ENCODE results near the gene NAP1L1.

NAP1L1 gene

GRCh38 chr12:76025601-76026575 lies 58.6 kb downstream of the NAP1L1 start:
- peak overlapping the region; percentile 46 for H3K4me2 ChIP-seq (ENCODE audit: low read length)
- no peaks in the 10 kb centered on the region for H3K27me3 ChIP-seq (ENCODE audit: control insufficient read depth, insufficient read depth, low read length)
- peaks cover 39% of the 10 kb centered on the region for H3K36me3 ChIP-seq (ENCODE audit: insufficient read depth, low read length)
- H3K4me3 ChIP-seq (ENCODE audit: low read length) = no peak overlapping the region
- peak overlapping the region; percentile 19 for H3K9ac ChIP-seq (ENCODE audit: low read depth, low read length)
- peaks cover 38% of the 10 kb centered on the region for H3K4me1 ChIP-seq (ENCODE audit: control insufficient read depth, insufficient read depth, low read length)
- no peaks in the 10 kb centered on the region for H3K9me3 ChIP-seq (replicated peaks; ENCODE audit: low read length)

DNA sequence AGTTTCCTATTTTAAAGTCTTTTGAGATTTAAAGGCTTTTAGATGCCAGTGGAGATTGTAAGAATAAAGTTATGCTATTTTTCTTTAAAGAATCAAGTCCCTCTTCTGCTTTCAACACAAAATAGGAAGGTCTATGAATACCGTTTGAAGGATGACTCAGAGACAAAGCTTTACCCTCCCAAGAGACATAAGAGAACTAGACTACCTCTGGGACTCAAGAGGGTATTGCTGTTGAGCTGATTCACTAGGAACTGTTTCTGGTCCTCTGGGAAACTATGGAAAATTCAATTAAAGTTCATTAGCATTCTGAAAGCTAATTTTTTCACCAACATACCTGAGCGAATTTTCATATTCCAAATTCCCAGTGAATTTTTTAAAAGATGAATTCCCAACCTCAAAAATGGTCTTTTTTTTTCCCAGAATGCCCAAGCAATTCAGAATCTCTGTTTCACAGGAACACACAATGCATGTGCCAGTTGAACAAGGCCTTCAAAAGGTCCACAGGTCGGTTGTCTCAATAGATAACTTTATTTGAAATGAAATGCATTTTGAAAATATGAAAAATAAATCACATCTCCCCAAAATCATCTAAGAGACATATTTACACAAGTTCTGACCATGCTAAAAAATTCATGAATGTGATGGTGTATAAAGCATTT lies 59.4 kb downstream of the NAP1L1 start:
- no peak overlapping the region for H3K4me3 ChIP-seq (ENCODE audit: low read length)
- no peaks in the 10 kb centered on the region for H3K27me3 ChIP-seq (ENCODE audit: control insufficient read depth, insufficient read depth, low read length)
- H3K9me3 ChIP-seq (replicated peaks; ENCODE audit: low read length) = no peaks in the 10 kb centered on the region
- peaks cover 44% of the 10 kb centered on the region for H3K4me1 ChIP-seq (ENCODE audit: control insufficient read depth, insufficient read depth, low read length)
- H3K9ac ChIP-seq (ENCODE audit: low read depth, low read length) = peak overlapping the region; percentile 19
- H3K4me2 ChIP-seq (ENCODE audit: low read length) = no peak overlapping the region
- peaks cover 31% of the 10 kb centered on the region for H3K36me3 ChIP-seq (ENCODE audit: insufficient read depth, low read length)

DNA sequence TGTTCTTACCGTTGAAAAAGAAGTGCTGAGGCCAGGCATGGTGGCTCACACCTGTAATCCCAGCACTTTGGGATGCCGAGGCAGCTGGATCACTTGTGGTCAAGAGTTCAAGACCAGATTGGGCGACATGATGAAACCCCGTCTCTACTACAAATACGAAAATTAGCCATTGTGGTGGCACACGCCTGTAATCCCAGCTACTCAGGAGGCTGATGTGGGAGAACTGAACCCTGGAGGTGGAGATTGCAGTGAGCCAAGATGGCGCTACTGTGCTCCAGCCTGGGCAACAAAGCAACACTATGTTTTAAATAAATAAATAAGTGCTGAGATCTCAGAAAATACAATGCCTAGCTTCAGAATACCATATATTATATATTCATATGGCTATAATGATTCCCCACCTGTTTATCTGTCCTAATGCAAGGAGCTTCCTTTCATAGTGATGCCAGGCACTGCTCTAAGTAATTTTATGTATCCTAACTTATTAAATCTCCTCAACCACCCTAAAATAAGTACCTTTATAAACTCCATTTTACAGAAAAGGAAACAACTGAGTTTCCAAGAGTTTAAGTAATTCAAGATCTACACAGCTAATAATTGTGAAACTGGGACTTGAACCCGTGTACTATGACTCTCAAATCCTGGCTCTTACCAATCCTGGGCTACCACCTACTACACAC lies 60.2 kb downstream of the NAP1L1 start:
- peaks cover 23% of the 10 kb centered on the region for H3K36me3 ChIP-seq (ENCODE audit: insufficient read depth, low read length)
- peaks cover 52% of the 10 kb centered on the region for H3K4me1 ChIP-seq (ENCODE audit: control insufficient read depth, insufficient read depth, low read length)
- H3K4me3 ChIP-seq (ENCODE audit: low read length) = no peak overlapping the region
- H3K27me3 ChIP-seq (ENCODE audit: control insufficient read depth, insufficient read depth, low read length) = no peaks in the 10 kb centered on the region
- H3K4me2 ChIP-seq (ENCODE audit: low read length) = no peak overlapping the region
- no peak overlapping the region for H3K9ac ChIP-seq (ENCODE audit: low read depth, low read length)
- no peaks in the 10 kb centered on the region for H3K9me3 ChIP-seq (replicated peaks; ENCODE audit: low read length)

DNA sequence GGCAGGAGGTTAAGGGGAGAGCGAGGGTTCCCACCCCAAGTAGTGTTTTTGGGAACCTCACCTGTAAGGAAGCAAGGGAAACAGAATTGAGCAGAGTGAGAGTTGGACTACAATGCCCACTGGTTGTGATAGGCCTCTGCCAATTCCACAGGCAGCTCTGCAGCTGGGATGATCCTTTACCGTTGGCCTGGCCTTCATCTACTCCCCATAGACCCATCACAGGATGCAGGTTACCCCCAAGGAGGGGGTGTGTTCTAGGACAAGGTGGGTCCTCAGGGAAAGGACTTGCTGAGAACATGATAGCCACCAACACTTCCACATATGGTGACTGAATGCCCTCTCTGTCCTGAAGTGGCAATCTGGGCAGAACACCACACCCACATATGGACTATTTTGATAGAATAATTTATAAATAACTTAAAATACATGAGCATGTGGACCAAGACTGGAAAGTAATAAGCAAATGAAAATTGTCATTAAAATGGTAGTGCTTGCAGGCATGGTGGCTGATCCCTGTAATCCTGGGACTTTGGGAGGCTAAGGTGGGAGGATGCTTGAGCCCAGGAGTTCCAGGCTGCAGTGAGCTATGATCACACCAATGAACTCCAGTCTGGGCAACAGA lies 61.3 kb downstream of the NAP1L1 start:
- no peaks in the 10 kb centered on the region for H3K9me3 ChIP-seq (replicated peaks; ENCODE audit: low read length)

GRCh38 chr12:76022506-76022905 lies 62.0 kb downstream of the NAP1L1 start:
- no peak overlapping the region for H3K4me2 ChIP-seq (ENCODE audit: low read length)
- peaks cover 6% of the 10 kb centered on the region for H3K36me3 ChIP-seq (ENCODE audit: insufficient read depth, low read length)
- H3K27me3 ChIP-seq (ENCODE audit: control insufficient read depth, insufficient read depth, low read length) = no peaks in the 10 kb centered on the region
- no peaks in the 10 kb centered on the region for H3K9me3 ChIP-seq (replicated peaks; ENCODE audit: low read length)
- no peak overlapping the region for H3K4me3 ChIP-seq (ENCODE audit: low read length)
- H3K9ac ChIP-seq (ENCODE audit: low read depth, low read length) = no peak overlapping the region
- peaks cover 63% of the 10 kb centered on the region for H3K4me1 ChIP-seq (ENCODE audit: control insufficient read depth, insufficient read depth, low read length)

More for the DNA sequence above, 61.3 kb downstream of the NAP1L1 start:
- H3K9ac ChIP-seq (ENCODE audit: low read depth, low read length) = no peak overlapping the region
- H3K36me3 ChIP-seq (ENCODE audit: insufficient read depth, low read length) = peaks cover 12% of the 10 kb centered on the region
- H3K4me1 ChIP-seq (ENCODE audit: control insufficient read depth, insufficient read depth, low read length) = peaks cover 60% of the 10 kb centered on the region
- no peak overlapping the region for H3K4me3 ChIP-seq (ENCODE audit: low read length)
- no peak overlapping the region for H3K4me2 ChIP-seq (ENCODE audit: low read length)
- no peaks in the 10 kb centered on the region for H3K27me3 ChIP-seq (ENCODE audit: control insufficient read depth, insufficient read depth, low read length)

GRCh38 chr12:76020731-76021672 lies 63.5 kb downstream of the NAP1L1 start:
- Histone ChIP-seq H3K4me1 (ENCODE audit: control insufficient read depth, insufficient read depth, low read length) (peaks cover 48% of the 10 kb centered on the region), H3K9ac (ENCODE audit: low read depth, low read length) (peak overlapping the region; percentile 82), H3K4me2 (ENCODE audit: low read length) (peak overlapping the region; percentile 72), H3K4me3 (ENCODE audit: low read length) (peak overlapping the region; percentile 31), H3K27me3 (ENCODE audit: control insufficient read depth, insufficient read depth, low read length) (no peaks in the 10 kb centered on the region), H3K36me3 (ENCODE audit: insufficient read depth, low read length) (no peaks in the 10 kb centered on the region), H3K9me3 (replicated peaks; ENCODE audit: low read length) (no peaks in the 10 kb centered on the region)

GRCh38 chr12:76020281-76020680 lies 64.2 kb downstream of the NAP1L1 start:
- Histone ChIP-seq H3K4me3 (ENCODE audit: low read length) (peak overlapping the region; percentile 18), H3K4me2 (ENCODE audit: low read length) (peak overlapping the region; percentile 72), H3K4me1 (ENCODE audit: control insufficient read depth, insufficient read depth, low read length) (peaks cover 41% of the 10 kb centered on the region), H3K27me3 (ENCODE audit: control insufficient read depth, insufficient read depth, low read length) (no peaks in the 10 kb centered on the region), H3K9ac (ENCODE audit: low read depth, low read length) (peak overlapping the region; percentile 82), H3K9me3 (replicated peaks; ENCODE audit: low read length) (no peaks in the 10 kb centered on the region), H3K36me3 (ENCODE audit: insufficient read depth, low read length) (no peaks in the 10 kb centered on the region)

- no peak overlapping the region for H3K4me2 ChIP-seq (ENCODE audit: low read length)
- no peaks in the 10 kb centered on the region for H3K36me3 ChIP-seq (ENCODE audit: insufficient read depth, low read length)
- H3K9ac ChIP-seq (ENCODE audit: low read depth, low read length) = no peak overlapping the region
- no peak overlapping the region for H3K4me3 ChIP-seq (ENCODE audit: low read length)
- H3K27me3 ChIP-seq (ENCODE audit: control insufficient read depth, insufficient read depth, low read length) = no peaks in the 10 kb centered on the region
- H3K4me1 ChIP-seq (ENCODE audit: control insufficient read depth, insufficient read depth, low read length) = peaks cover 32% of the 10 kb centered on the region
- no peaks in the 10 kb centered on the region for H3K9me3 ChIP-seq (replicated peaks; ENCODE audit: low read length)
Observed at GRCh38 chr12:76018672-76019071, 65.8 kb downstream of the NAP1L1 start.

DNA sequence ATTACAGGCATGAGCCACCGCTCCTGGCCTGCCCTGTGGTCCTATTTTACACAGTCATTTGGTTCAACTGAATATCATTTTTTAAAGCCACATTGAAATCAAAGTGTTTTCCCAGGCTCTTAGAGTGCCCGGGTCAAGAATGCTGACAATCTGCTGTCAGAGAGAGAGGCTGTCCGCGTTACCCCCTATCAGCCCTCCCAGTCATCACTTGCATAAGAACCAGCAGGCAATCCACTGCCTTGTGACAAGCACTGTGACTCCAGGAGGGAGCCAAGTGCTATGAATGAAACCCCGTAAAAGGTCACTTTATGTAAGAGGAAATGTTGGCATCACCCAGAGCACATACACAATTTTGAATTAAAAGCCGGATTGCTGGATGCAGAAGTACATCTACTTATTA lies 66.4 kb downstream of the NAP1L1 start:
- Histone ChIP-seq H3K27me3 (ENCODE audit: control insufficient read depth, insufficient read depth, low read length) (no peaks in the 10 kb centered on the region), H3K4me3 (ENCODE audit: low read length) (no peak overlapping the region), H3K9ac (ENCODE audit: low read depth, low read length) (no peak overlapping the region), H3K9me3 (replicated peaks; ENCODE audit: low read length) (no peaks in the 10 kb centered on the region), H3K36me3 (ENCODE audit: insufficient read depth, low read length) (no peaks in the 10 kb centered on the region), H3K4me1 (ENCODE audit: control insufficient read depth, insufficient read depth, low read length) (peaks cover 32% of the 10 kb centered on the region), H3K4me2 (ENCODE audit: low read length) (no peak overlapping the region)

DNA sequence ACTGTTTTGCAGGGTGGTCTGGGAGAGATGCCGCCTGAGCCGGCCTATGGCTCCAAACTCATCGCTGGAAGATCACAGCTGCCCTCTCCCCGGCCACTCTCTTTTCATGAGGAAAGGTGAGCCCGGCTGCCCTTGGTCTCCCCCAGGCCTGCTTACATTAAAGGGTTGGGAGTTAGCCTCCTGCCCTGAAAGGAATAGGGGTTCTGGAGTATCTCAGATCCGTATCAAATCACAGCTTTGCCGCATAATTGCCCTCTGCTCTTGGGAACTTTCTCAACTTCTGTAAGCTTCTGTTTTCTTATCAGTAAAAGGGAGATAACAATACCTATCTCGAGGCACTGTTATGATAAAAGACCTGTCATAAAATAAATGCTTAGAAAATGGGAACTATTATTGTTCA lies 70.5 kb downstream of the NAP1L1 start:
- no peaks in the 10 kb centered on the region for H3K9me3 ChIP-seq (replicated peaks; ENCODE audit: low read length)
- no peaks in the 10 kb centered on the region for H3K36me3 ChIP-seq (ENCODE audit: insufficient read depth, low read length)
- no peak overlapping the region for H3K9ac ChIP-seq (ENCODE audit: low read depth, low read length)
- H3K4me1 ChIP-seq (ENCODE audit: control insufficient read depth, insufficient read depth, low read length) = peaks cover 10% of the 10 kb centered on the region
- no peak overlapping the region for H3K4me3 ChIP-seq (ENCODE audit: low read length)
- no peak overlapping the region for H3K4me2 ChIP-seq (ENCODE audit: low read length)
- no peaks in the 10 kb centered on the region for H3K27me3 ChIP-seq (ENCODE audit: control insufficient read depth, insufficient read depth, low read length)
